Measurements from ENCODE around the gene DGLUCY. TPM values are rescaled to one million over a fixed set of nuclear protein-coding genes. Genes with fewer than 3 reads are reported as not detected.
A peak's percentile ranks its signal among the peaks of the same experiment; 100 is the strongest.

Gene DGLUCY
- polyA plus RNA-seq, 3 donors = 54.9 to 88.4 (median 66.0) TPM

GRCh38 chr14:91149462-91149861 lies 35.6 kb downstream of the DGLUCY start:
- no peak for DNase-seq
- TF ChIP-seq CTCF (IDR thresholded peaks at IDR 0.05) = no peak
- H3K36me3 Mint-ChIP-seq = peaks cover 48 to 83% of the 10 kb centered on the region in 2 donors
- peaks cover 28% of the 10 kb centered on the region for H4K20me1 ChIP-seq (ENCODE audit: insufficient read depth, low read length)
- H3K79me2 ChIP-seq (ENCODE audit: insufficient read depth, low read length) = no peaks in the 10 kb centered on the region
- no peak overlapping the region for H3K9ac ChIP-seq (ENCODE audit: insufficient read depth, low read length, poor library complexity, severe bottlenecking)
- no peaks in the 10 kb centered on the region for H3K27me3 ChIP-seq (ENCODE audit: control insufficient read depth in 2 of 2, insufficient read depth in 2 of 2, low read length in 2 of 2)
- peaks cover 3% of the 10 kb centered on the region for H3K4me1 Mint-ChIP-seq
- H3K4me1 ChIP-seq (ENCODE audit: control insufficient read depth in 1 of 2, insufficient read depth in 2 of 2, low read length in 2 of 2) = no peaks in the 10 kb centered on the region
- no peaks in the 10 kb centered on the region for H3K9me3 ChIP-seq (replicated peaks in 1 of 2; ENCODE audit: control insufficient read depth in 1 of 2, insufficient read depth in 1 of 2, low read length in 2 of 2)
- peaks cover 51 to 92% of the 10 kb centered on the region in 2 donors for H3K36me3 ChIP-seq (replicated peaks in 1 of 2; ENCODE audit: control insufficient read depth in 1 of 2, insufficient read depth in 2 of 2, low read length in 2 of 2)
- H3K4me3 Mint-ChIP-seq = no peak overlapping the region
- no peak overlapping the region for H3K4me2 ChIP-seq (replicated peaks; ENCODE audit: extremely low read depth, low read length, poor library complexity, severe bottlenecking)
- intact Hi-C loops (cut with micrococcal nuclease) = no loop called here
- peak overlapping the region in 1 of 7 donors; percentile 72 for H3K27ac Mint-ChIP-seq
- no peaks in the 10 kb centered on the region for H3K9me3 Mint-ChIP-seq
- no peak overlapping the region for H3K27ac ChIP-seq (ENCODE audit: low read depth in 1 of 2, low read length in 2 of 2)
- 22% methylated on average over 6 of the region's 6 CpGs for WGBS (ENCODE audit: insufficient coverage)
- H3K4me3 ChIP-seq (replicated peaks in 1 of 3; ENCODE audit: low read depth in 2 of 3, low read length in 3 of 3) = no peak overlapping the region
- no peak overlapping the region for H2AFZ ChIP-seq (ENCODE audit: insufficient read depth, low read depth, low read length, poor library complexity, severe bottlenecking)
- H3K27me3 Mint-ChIP-seq (ENCODE audit: low read depth in 3 of 3) = no peaks in the 10 kb centered on the region

- H3K9me3 Mint-ChIP-seq = no peaks in the 10 kb centered on the region
- no peak overlapping the region for H3K27ac ChIP-seq (ENCODE audit: low read depth in 1 of 2, low read length in 2 of 2)
- no peak overlapping the region for H3K9ac ChIP-seq (ENCODE audit: insufficient read depth, low read length, poor library complexity, severe bottlenecking)
- WGBS (ENCODE audit: insufficient coverage) = 0% methylated on average over 2 of the region's 2 CpGs
- no peak overlapping the region for H3K4me3 Mint-ChIP-seq
- H2AFZ ChIP-seq (ENCODE audit: insufficient read depth, low read depth, low read length, poor library complexity, severe bottlenecking) = no peak overlapping the region
- TF ChIP-seq CTCF (IDR thresholded peaks at IDR 0.05) = no peak
- H3K27me3 Mint-ChIP-seq (ENCODE audit: low read depth in 3 of 3) = no peaks in the 10 kb centered on the region
- H3K79me2 ChIP-seq (ENCODE audit: insufficient read depth, low read length) = no peaks in the 10 kb centered on the region
- intact Hi-C loops (cut with micrococcal nuclease) = no loop called here
- no peak overlapping the region for H3K4me3 ChIP-seq (replicated peaks in 1 of 3; ENCODE audit: low read depth in 2 of 3, low read length in 3 of 3)
- H3K36me3 Mint-ChIP-seq = peaks cover 38 to 73% of the 10 kb centered on the region in 2 donors
- H3K4me1 Mint-ChIP-seq = peaks cover 2% of the 10 kb centered on the region
- no peaks in the 10 kb centered on the region for H3K4me1 ChIP-seq (ENCODE audit: control insufficient read depth in 1 of 2, insufficient read depth in 2 of 2, low read length in 2 of 2)
- DNase-seq = no peak
- H4K20me1 ChIP-seq (ENCODE audit: insufficient read depth, low read length) = peaks cover 27% of the 10 kb centered on the region
- H3K36me3 ChIP-seq (replicated peaks in 1 of 2; ENCODE audit: control insufficient read depth in 1 of 2, insufficient read depth in 2 of 2, low read length in 2 of 2) = peaks cover 36 to 74% of the 10 kb centered on the region in 2 donors
- H3K9me3 ChIP-seq (replicated peaks in 1 of 2; ENCODE audit: control insufficient read depth in 1 of 2, insufficient read depth in 1 of 2, low read length in 2 of 2) = no peaks in the 10 kb centered on the region
- H3K4me2 ChIP-seq (replicated peaks; ENCODE audit: extremely low read depth, low read length, poor library complexity, severe bottlenecking) = no peak overlapping the region
- H3K27ac Mint-ChIP-seq = no peak overlapping the region
- no peaks in the 10 kb centered on the region for H3K27me3 ChIP-seq (ENCODE audit: control insufficient read depth in 2 of 2, insufficient read depth in 2 of 2, low read length in 2 of 2)
Observed at GRCh38 chr14:91152499-91152898, 38.6 kb downstream of the DGLUCY start.
